Cortex of kidney (tissue), 1 donor: Measurements from ENCODE around the gene GRPEL2.

Source experiments
- DNase-seq: peaks from one replicate; lab custom pipeline; 2025; lab: John Stamatoyannopoulos, UW

Gene GRPEL2

GRCh38 chr5:149357370-149358293 lies 12.3 kb downstream of the GRPEL2 start, which contains the start of gene PCYOX1L:
TSS of gene PCYOX1L (plus strand) at chr5:149358046. CDS start at chr5:149358069, 23 bp downstream.
- no peak for DNase-seq

- no peak for DNase-seq
Observed at GRCh38 chr5:149358294-149358651, 13.0 kb downstream of the GRPEL2 start.

- DNase-seq, result no peak
Observed at GRCh38 chr5:149358868-149359495, 13.7 kb downstream of the GRPEL2 start.

- DNase-seq, result no peak
Observed at GRCh38 chr5:149360272-149360671, 15.0 kb downstream of the GRPEL2 start.

GRCh38 chr5:149362541-149362940 lies 17.2 kb downstream of the GRPEL2 start:
- DNase-seq, result no peak

- no peak for DNase-seq
Observed at GRCh38 chr5:149363358-149363757, 18.1 kb downstream of the GRPEL2 start.

GRCh38 chr5:149363936-149364335 lies 18.6 kb downstream of the GRPEL2 start:
- DNase-seq, result no peak

- DNase-seq, result no peak
Observed at GRCh38 chr5:149364719-149365118, 19.4 kb downstream of the GRPEL2 start.

GRCh38 chr5:149365418-149365817 lies 20.1 kb downstream of the GRPEL2 start:
- DNase-seq, result no peak

GRCh38 chr5:149366169-149366729 lies 20.9 kb downstream of the GRPEL2 start:
- no peak for DNase-seq

GRCh38 chr5:149367249-149367971 lies 22.1 kb downstream of the GRPEL2 start:
- DNase-seq, result no peak

GRCh38 chr5:149367972-149368645 lies 22.8 kb downstream of the GRPEL2 start:
- DNase-seq, result no peak

- DNase-seq, result no peak
Observed at GRCh38 chr5:149370878-149371277, 25.6 kb downstream of the GRPEL2 start.

- DNase-seq, result no peak
Observed at GRCh38 chr5:149371296-149371962, 26.1 kb downstream of the GRPEL2 start.

GRCh38 chr5:149372076-149372795 lies 26.9 kb downstream of the GRPEL2 start:
- no peak for DNase-seq

GRCh38 chr5:149372932-149373331 lies 27.6 kb downstream of the GRPEL2 start:
- no peak for DNase-seq

GRCh38 chr5:149374303-149374702 lies 29.0 kb downstream of the GRPEL2 start:
- no peak for DNase-seq

- no peak for DNase-seq
Observed at GRCh38 chr5:149374801-149375200, 29.5 kb downstream of the GRPEL2 start.

- no peak for DNase-seq
Observed at GRCh38 chr5:149375434-149375833, 30.1 kb downstream of the GRPEL2 start.

- no peak for DNase-seq
Observed at GRCh38 chr5:149376104-149376503, 30.8 kb downstream of the GRPEL2 start.
